ENCODE measurements around the gene SKAP2. TPM values are rescaled to one million over a fixed set of nuclear protein-coding genes. Genes with fewer than 3 reads are reported as not detected.

SKAP2 gene
- total and polyA plus RNA-seq, 8 donors, result 2.9 to 16.3 (median 4.6) TPM

GRCh38 chr7:26784118-26784517 is 80.3 kb downstream of the SKAP2 start:
- Histone ChIP-seq H3K27ac (no peak overlapping the region), H3K27me3 (no peaks in the 10 kb centered on the region), H3K4me1 (no peaks in the 10 kb centered on the region), H3K4me3 (no peak overlapping the region), H3K36me3 (no peaks in the 10 kb centered on the region), H3K9me3 (no peaks in the 10 kb centered on the region)
- FAIRE-seq, result no peak
- TF ChIP-seq, protein P1, sequence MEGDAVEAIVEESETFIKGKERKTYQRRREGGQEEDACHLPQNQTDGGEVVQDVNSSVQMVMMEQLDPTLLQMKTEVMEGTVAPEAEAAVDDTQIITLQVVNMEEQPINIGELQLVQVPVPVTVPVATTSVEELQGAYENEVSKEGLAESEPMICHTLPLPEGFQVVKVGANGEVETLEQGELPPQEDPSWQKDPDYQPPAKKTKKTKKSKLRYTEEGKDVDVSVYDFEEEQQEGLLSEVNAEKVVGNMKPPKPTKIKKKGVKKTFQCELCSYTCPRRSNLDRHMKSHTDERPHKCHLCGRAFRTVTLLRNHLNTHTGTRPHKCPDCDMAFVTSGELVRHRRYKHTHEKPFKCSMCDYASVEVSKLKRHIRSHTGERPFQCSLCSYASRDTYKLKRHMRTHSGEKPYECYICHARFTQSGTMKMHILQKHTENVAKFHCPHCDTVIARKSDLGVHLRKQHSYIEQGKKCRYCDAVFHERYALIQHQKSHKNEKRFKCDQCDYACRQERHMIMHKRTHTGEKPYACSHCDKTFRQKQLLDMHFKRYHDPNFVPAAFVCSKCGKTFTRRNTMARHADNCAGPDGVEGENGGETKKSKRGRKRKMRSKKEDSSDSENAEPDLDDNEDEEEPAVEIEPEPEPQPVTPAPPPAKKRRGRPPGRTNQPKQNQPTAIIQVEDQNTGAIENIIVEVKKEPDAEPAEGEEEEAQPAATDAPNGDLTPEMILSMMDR (IDR thresholded peaks at IDR 0.05), result no peak
- ATAC-seq, result no peak
- 60 to 66% methylated on average over 3 of the region's 3 CpGs for WGBS, 2 donors
- intact Hi-C loops (cut with DNase I), result no loop called here
- no peak for DNase-seq

DNA sequence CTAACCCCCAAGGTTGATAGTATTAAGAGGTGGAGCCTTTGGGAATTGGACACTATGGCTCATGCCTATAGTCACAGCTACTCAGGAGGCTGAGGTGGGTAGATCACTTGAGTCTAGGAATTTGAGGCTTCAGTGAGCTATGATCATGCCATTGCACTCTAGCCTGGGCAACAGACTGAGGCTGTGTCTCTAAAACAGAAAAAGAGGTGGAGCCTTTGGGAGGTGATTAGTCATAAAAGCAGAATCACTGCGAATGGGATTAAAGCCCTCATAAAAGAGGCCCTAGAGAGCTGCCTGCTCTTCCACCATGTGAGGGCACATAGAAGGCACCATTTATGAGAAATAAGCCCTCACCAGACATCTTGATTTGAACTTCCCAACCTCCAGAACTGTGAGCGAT is 81.9 kb downstream of the SKAP2 start:
- Histone ChIP-seq H3K4me1 (no peaks in the 10 kb centered on the region), H3K9me3 (no peaks in the 10 kb centered on the region), H3K36me3 (no peaks in the 10 kb centered on the region), H3K27ac (no peak overlapping the region), H3K27me3 (no peaks in the 10 kb centered on the region), H3K4me3 (no peak overlapping the region)
- DNase-seq (no peak), FAIRE-seq (no peak), ATAC-seq (no peak)
- TF ChIP-seq, protein P1 (IDR thresholded peaks at IDR 0.05), result no peak
- WGBS, 2 donors, result 93 to 96% methylated on average over 2 of the region's 2 CpGs
- intact Hi-C loops (cut with DNase I), result no loop called here

- no peaks in the 10 kb centered on the region for H3K4me1 ChIP-seq
- ATAC-seq, result no peak
- H3K27me3 ChIP-seq, result no peaks in the 10 kb centered on the region
- no peak overlapping the region for H3K27ac ChIP-seq
- intact Hi-C loops (cut with DNase I), result no loop called here
- no peak for FAIRE-seq
- TF ChIP-seq, protein P1 (IDR thresholded peaks at IDR 0.05), result no peak
- H3K4me3 ChIP-seq, result no peak overlapping the region
- WGBS, 2 donors, result 94 to 98% methylated on average over 1 of the region's 1 CpG
- H3K9me3 ChIP-seq, result no peaks in the 10 kb centered on the region
- H3K36me3 ChIP-seq, result no peaks in the 10 kb centered on the region
- no peak for DNase-seq
Observed at GRCh38 chr7:26779978-26780595, 84.3 kb downstream of the SKAP2 start.

DNA sequence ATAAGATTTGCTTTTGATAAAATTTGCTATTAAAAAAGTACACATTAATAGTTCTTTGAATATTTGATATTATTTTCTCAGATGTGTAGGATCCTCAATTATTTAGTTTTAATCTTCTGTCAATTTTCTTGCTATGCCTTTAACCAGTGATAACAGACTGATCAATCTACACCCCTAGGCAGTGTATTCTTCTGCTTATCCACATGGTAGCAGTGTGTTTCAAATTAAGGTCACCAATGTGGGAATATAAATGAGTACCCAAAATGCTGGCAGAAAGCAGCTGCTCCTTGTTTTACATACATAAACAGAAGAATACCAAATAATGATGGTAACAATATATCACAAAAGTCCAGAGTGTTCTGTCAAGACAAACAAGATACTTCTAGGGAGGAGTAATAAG is 87.0 kb downstream of the SKAP2 start:
- H3K27ac ChIP-seq, result no peak overlapping the region
- H3K36me3 ChIP-seq, result no peaks in the 10 kb centered on the region
- TF ChIP-seq, protein P1 (IDR thresholded peaks at IDR 0.05), result no peak
- DNase-seq (no peak), ATAC-seq (no peak), FAIRE-seq (no peak)
- intact Hi-C loops (cut with DNase I), result no loop called here
- H3K4me3 ChIP-seq, result no peak overlapping the region
- no peaks in the 10 kb centered on the region for H3K9me3 ChIP-seq
- H3K27me3 ChIP-seq, result no peaks in the 10 kb centered on the region
- no peaks in the 10 kb centered on the region for H3K4me1 ChIP-seq

GRCh38 chr7:26760501-26760900 is 103.9 kb downstream of the SKAP2 start:
- TF ChIP-seq, protein P1 (IDR thresholded peaks at IDR 0.05), result no peak
- Histone ChIP-seq H3K4me3 (no peak overlapping the region), H3K36me3 (no peaks in the 10 kb centered on the region), H3K9me3 (no peaks in the 10 kb centered on the region), H3K4me1 (no peaks in the 10 kb centered on the region), H3K27me3 (no peaks in the 10 kb centered on the region), H3K27ac (no peak overlapping the region)
- intact Hi-C loops (cut with DNase I), result no loop called here
- DNase-seq (no peak), FAIRE-seq (no peak), ATAC-seq (no peak)
- WGBS, 2 donors, result 95 to 96% methylated on average over 1 of the region's 1 CpG

Data from pancreas (tissue), 10 donors.